NCI-H526 treated with DMSO at 0.1 percent for 48 hours (cell line): ENCODE data around the gene SLC6A9.

ENCODE experiments used
- DNase-seq: peaks from one replicate; lab custom pipeline; 2025; lab: John Stamatoyannopoulos, UW

SLC6A9 gene

GRCh38 chr1:44002165-44002564 lies 29.1 kb downstream of the SLC6A9 start:
- DNase-seq, result no peak

GRCh38 chr1:44000122-44000665 lies 31.1 kb downstream of the SLC6A9 start:
- no peak for DNase-seq

- no peak for DNase-seq
These were observed 31.8 kb downstream of the SLC6A9 start for GRCh38 chr1:43999455-43999854.

- no peak for DNase-seq
These were observed 33.3 kb downstream of the SLC6A9 start for GRCh38 chr1:43998000-43998378.

- no peak for DNase-seq
These were observed 33.8 kb downstream of the SLC6A9 start for GRCh38 chr1:43997295-43997999.

GRCh38 chr1:43996733-43997115 lies 34.5 kb downstream of the SLC6A9 start:
- DNase-seq, result no peak

GRCh38 chr1:43995984-43996732 lies 35.1 kb downstream of the SLC6A9 start:
- no peak for DNase-seq

GRCh38 chr1:43994794-43995790 lies 36.2 kb downstream of the SLC6A9 start:
- peak; percentile 44 for DNase-seq

GRCh38 chr1:43994071-43994470 lies 37.2 kb downstream of the SLC6A9 start:
- no peak for DNase-seq

- no peak for DNase-seq
These were observed 37.9 kb downstream of the SLC6A9 start for GRCh38 chr1:43993206-43993914.

- DNase-seq, result peak; percentile 17
These were observed 38.8 kb downstream of the SLC6A9 start for GRCh38 chr1:43992232-43992995.

- peak; percentile 86 for DNase-seq
These were observed 39.6 kb downstream of the SLC6A9 start, which contains the start of gene CCDC24 for GRCh38 chr1:43991476-43992231. CCDC24 (plus strand) TSS chr1:43991599; CDS start chr1:43991879, 280 bp downstream.

- DNase-seq, result no peak
These were observed 40.1 kb downstream of the SLC6A9 start for GRCh38 chr1:43991200-43991475.

- DNase-seq, result no peak
These were observed 40.7 kb downstream of the SLC6A9 start for GRCh38 chr1:43990271-43991199.

- DNase-seq, result no peak
These were observed 43.9 kb downstream of the SLC6A9 start for GRCh38 chr1:43987159-43987902.

- DNase-seq, result no peak
These were observed 44.5 kb downstream of the SLC6A9 start for GRCh38 chr1:43986712-43987111.

GRCh38 chr1:43985984-43986595 lies 45.2 kb downstream of the SLC6A9 start:
- DNase-seq, result no peak

GRCh38 chr1:43984855-43985254 lies 46.4 kb downstream of the SLC6A9 start:
- DNase-seq, result no peak
